Activated T-helper 9 cell treated with anti-CD3 and anti-CD28 coated beads, Interleukin-2, amount 50 U/mL, for 16 hours (primary cell): Measurements from ENCODE around the gene IPO5.

Experiments used
- DNase-seq: peaks from one replicate; pipeline ENCODE4 v3.0.0-alpha.2; 2020; ENCODE audit warnings: low read depth

IPO5 gene

GRCh38 chr13:98059276-98059675 is 105.8 kb downstream of the IPO5 start:
- DNase-seq: no peak

DNA sequence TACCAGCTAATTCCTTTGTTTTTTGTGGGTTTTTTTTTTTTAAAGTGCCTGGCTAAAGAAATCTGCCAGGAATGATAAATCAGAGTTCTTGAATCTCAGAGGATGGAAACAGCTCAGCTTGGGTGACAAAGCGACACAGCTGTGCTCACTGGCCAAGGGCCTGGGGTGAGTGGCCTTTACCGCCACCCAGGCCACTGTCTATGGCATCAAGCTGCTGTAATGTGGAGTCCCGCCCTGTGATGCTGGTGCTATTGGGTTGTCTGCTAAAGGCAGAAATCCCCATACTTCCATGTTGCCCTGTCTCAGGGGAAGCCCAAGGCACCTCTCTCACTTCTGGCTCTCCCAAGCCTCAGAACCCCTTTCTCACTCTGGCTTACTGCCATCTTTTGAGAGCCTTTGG is 106.8 kb downstream of the IPO5 start:
- no peak for DNase-seq

DNA sequence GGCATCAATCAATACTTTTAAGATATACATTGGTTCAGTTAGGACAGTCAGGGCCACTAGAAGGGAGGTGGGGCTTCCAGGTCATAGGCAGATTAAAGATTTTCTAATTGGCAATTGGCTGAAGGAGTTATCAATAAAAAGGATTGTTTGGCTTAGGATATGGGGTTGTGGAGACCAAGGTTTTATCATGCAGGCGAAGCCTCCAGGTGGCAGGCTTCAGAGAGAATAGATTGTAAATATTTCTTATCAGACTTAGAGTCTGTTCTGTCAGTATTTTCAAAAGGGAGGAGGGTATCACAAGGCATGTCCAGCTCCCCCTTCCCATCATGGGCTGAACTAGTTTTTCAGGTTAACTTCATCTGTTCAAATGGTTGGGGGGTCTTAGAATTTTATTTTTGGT is 112.0 kb downstream of the IPO5 start:
- DNase-seq: no peak

GRCh38 chr13:98066636-98067035 is 113.2 kb downstream of the IPO5 start:
- no peak for DNase-seq

DNA sequence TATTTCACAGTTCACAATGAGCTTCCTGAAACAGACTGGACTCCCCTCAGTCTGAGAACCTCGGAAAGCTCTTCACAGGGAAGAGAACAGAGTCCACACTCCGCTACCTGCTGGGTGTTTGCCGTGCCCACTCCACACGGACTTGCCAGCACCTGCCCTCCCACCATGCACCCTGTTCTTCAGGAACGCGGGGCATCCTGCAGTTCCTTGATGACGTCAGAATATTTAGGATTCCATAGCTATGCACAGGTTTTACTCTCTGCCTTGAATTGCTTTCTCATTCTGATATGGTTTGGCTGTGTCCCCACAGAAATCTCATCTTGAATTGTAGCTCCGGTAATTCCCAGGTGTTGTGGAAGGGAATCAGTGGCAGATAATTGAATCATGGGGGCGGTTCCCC is 115.0 kb downstream of the IPO5 start:
- DNase-seq: no peak

DNA sequence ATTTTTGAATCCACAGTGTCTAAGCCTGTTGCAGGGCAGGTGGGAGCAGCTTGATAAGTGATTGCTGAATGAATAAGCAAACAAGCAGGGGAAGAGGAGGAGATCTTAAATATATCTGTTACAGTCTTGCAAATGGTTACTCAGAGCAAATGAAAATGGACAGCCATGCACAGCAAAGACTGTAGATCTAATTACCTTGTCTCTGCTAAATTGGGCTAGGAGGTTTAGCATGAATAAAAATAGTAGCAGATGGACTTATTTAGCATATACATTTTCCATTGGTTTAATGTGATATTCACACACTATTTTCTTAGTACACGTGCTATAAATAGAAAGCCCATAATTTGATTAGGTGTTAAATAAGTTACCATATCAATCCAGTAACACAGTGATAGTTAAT is 116.5 kb downstream of the IPO5 start:
- no peak for DNase-seq

DNA sequence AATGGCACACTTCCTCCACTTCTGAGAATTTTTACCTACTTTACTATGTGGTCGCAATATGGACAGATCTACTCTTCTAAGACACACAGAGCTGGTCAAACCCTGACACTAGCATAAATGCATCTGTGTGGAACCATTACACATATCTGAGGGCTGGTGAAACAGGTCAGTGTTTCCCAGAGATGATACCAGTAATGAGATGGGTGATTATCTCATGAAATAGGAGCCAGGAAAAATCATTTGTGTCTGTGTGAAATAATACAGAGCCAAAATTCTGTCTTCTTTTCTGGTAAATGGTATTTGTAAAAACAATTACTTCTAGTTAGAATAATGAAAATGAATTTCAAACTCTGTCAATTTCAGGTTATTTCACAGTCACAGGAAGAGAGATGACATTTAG is 117.8 kb downstream of the IPO5 start:
- no peak for DNase-seq

- no peak for DNase-seq
Observed at GRCh38 chr13:98072476-98072875, 119.0 kb downstream of the IPO5 start.
